ENCODE data around the gene TDRD1. TPM values are rescaled to one million over a fixed set of nuclear protein-coding genes. Genes with fewer than 3 reads are reported as not detected.

The TDRD1 gene
- polyA plus RNA-seq, 1 donor from 2014 or later, result not detected

GRCh38 chr10:114261076-114261475 is 81.9 kb downstream of the TDRD1 start:
- H3K9ac ChIP-seq (ENCODE audit: low read length), result no peak overlapping the region
- H3K9me2 ChIP-seq (ENCODE audit: insufficient read depth, low read length), result no peaks in the 10 kb centered on the region
- no peak overlapping the region for H2AFZ ChIP-seq (ENCODE audit: low read depth, low read length)
- no peaks in the 10 kb centered on the region for H3K9me3 ChIP-seq (ENCODE audit: low read length)
- H3K4me3 ChIP-seq (ENCODE audit: low read length), result no peak overlapping the region
- no peaks in the 10 kb centered on the region for H4K20me1 ChIP-seq (ENCODE audit: insufficient read depth)
- no peak overlapping the region for H3K4me2 ChIP-seq (ENCODE audit: low read length)
- H3K27ac ChIP-seq (ENCODE audit: low read length), result no peak overlapping the region
- no peaks in the 10 kb centered on the region for H3K36me3 ChIP-seq (ENCODE audit: insufficient read depth, low read length)
- no peaks in the 10 kb centered on the region for H3F3A ChIP-seq (ENCODE audit: insufficient read depth, low read length, poor library complexity, severe bottlenecking)
- no peak for TF ChIP-seq EZH2 (IDR thresholded peaks at IDR 0.05; ENCODE audit: borderline replicate concordance, insufficient read depth, low read length, poor library complexity, severe bottlenecking)
- no peak for TF ChIP-seq RAD21 (conservative IDR thresholded peaks at IDR 0.05)
- TF ChIP-seq REST (IDR thresholded peaks at IDR 0.05; ENCODE audit: borderline replicate concordance), result no peak
- TF ChIP-seq MXI1 (conservative IDR thresholded peaks at IDR 0.05; ENCODE audit: poor library complexity, severe bottlenecking), result no peak
- TF ChIP-seq POLR2AphosphoS5 (IDR thresholded peaks at IDR 0.05), result no peak
- no peaks in the 10 kb centered on the region for H3K27me3 ChIP-seq (ENCODE audit: insufficient read depth, low read depth, low read length)
- H3K79me2 ChIP-seq (replicated peaks; ENCODE audit: insufficient read depth, low read length), result no peaks in the 10 kb centered on the region

- Histone ChIP-seq H3K79me2 (replicated peaks; ENCODE audit: insufficient read depth, low read length) (no peaks in the 10 kb centered on the region), H3K9me2 (ENCODE audit: insufficient read depth, low read length) (no peaks in the 10 kb centered on the region), H3K36me3 (ENCODE audit: insufficient read depth, low read length) (no peaks in the 10 kb centered on the region), H3K4me2 (ENCODE audit: low read length) (no peak overlapping the region), H3F3A (ENCODE audit: insufficient read depth, low read length, poor library complexity, severe bottlenecking) (no peaks in the 10 kb centered on the region), H2AFZ (ENCODE audit: low read depth, low read length) (no peak overlapping the region), H3K27ac (ENCODE audit: low read length) (no peak overlapping the region), H3K4me3 (ENCODE audit: low read length) (no peak overlapping the region), H4K20me1 (ENCODE audit: insufficient read depth) (no peaks in the 10 kb centered on the region), H3K9me3 (ENCODE audit: low read length) (no peaks in the 10 kb centered on the region), H3K9ac (ENCODE audit: low read length) (no peak overlapping the region), H3K27me3 (ENCODE audit: insufficient read depth, low read depth, low read length) (no peaks in the 10 kb centered on the region)
- TF ChIP-seq RAD21 (conservative IDR thresholded peaks at IDR 0.05) (no peak), TAF1 (IDR thresholded peaks at IDR 0.05; ENCODE audit: low read depth) (no peak), EP300 (conservative IDR thresholded peaks at IDR 0.05; ENCODE audit: poor library complexity, severe bottlenecking) (no peak), CTCF (IDR thresholded peaks at IDR 0.05; ENCODE audit: poor library complexity, severe bottlenecking) (no peak)
Measured at GRCh38 chr10:114262496-114262895, 83.3 kb downstream of the TDRD1 start.

GRCh38 chr10:114265392-114266053 is 86.4 kb downstream of the TDRD1 start:
- TF ChIP-seq TAF1 (IDR thresholded peaks at IDR 0.05; ENCODE audit: low read depth), result no peak
- TF ChIP-seq MXI1 (conservative IDR thresholded peaks at IDR 0.05; ENCODE audit: poor library complexity, severe bottlenecking), result no peak
- TF ChIP-seq EP300 (conservative IDR thresholded peaks at IDR 0.05; ENCODE audit: poor library complexity, severe bottlenecking), result no peak
- no peak for TF ChIP-seq CTCF (IDR thresholded peaks at IDR 0.05; ENCODE audit: poor library complexity, severe bottlenecking)
- TF ChIP-seq RAD21 (conservative IDR thresholded peaks at IDR 0.05), result no peak
- no peaks in the 10 kb centered on the region for H4K20me1 ChIP-seq (ENCODE audit: insufficient read depth)

More at GRCh38 chr10:114265392-114266053, 86.4 kb downstream of the TDRD1 start:
- H3K27ac ChIP-seq (ENCODE audit: low read length), result no peak overlapping the region
- H3K9me3 ChIP-seq (ENCODE audit: low read length), result no peaks in the 10 kb centered on the region
- H3K27me3 ChIP-seq (ENCODE audit: insufficient read depth, low read depth, low read length), result no peaks in the 10 kb centered on the region
- H3K9ac ChIP-seq (ENCODE audit: low read length), result no peak overlapping the region
- H2AFZ ChIP-seq (ENCODE audit: low read depth, low read length), result no peak overlapping the region
- H3F3A ChIP-seq (ENCODE audit: insufficient read depth, low read length, poor library complexity, severe bottlenecking), result no peaks in the 10 kb centered on the region
- H3K4me2 ChIP-seq (ENCODE audit: low read length), result no peak overlapping the region
- H3K36me3 ChIP-seq (ENCODE audit: insufficient read depth, low read length), result no peaks in the 10 kb centered on the region
- H3K79me2 ChIP-seq (replicated peaks; ENCODE audit: insufficient read depth, low read length), result no peaks in the 10 kb centered on the region
- H3K4me3 ChIP-seq (ENCODE audit: low read length), result no peak overlapping the region
- no peaks in the 10 kb centered on the region for H3K9me2 ChIP-seq (ENCODE audit: insufficient read depth, low read length)
